HG03139 (cell line): ENCODE results near the gene MYD88.
"Not testable (repeated sequence)": the region's sequence is repeated elsewhere in the genome, so short reads cannot be mapped to it uniquely, and the experiment has no call there.

Experiments
- ATAC-seq: cut with Tn5 transposase; IDR thresholded peaks from one replicate; pipeline ENCODE4 v1.9.1; 2021; ENCODE audit not compliant: unreplicated experiment

Gene MYD88

DNA sequence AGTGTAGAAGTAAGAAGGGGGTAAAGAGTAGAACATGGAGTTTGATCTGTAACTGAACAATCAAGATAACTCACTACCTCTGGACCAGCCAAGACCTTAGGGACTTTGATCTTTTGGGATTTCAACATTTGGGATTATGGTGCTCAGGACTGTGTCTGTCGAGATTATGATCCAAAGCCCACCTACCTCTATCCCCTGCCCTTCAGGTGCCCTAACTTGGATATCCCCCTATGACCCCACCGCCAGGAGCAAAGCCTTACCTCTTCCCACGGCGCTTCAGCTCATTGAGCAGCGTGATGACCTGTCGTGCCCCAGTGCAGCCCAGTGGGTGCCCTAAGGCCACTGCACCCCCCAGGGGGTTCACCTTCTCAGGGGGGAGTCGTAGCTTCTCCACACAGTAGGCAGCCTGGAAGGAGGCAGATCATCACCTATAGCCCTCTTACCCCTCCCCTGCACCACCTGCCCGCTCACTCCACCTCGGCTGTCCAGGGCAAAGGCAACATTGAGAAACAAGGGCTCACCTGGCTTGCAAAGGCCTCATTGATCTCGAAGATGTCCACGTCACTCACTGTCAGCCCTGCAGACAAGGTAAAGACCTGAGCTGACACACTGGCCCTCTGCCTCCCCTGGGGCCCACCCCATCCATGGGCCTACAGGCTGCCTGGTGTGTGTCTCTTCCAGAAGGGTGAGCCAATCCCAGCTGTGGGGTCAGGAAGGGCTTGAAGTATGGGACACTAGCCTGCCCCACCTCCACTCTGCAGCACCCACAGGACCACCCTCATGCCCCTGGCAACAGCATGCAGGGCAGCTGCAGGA, 12.9 kb upstream of the MYD88 start:
- ATAC-seq: no peak

DNA sequence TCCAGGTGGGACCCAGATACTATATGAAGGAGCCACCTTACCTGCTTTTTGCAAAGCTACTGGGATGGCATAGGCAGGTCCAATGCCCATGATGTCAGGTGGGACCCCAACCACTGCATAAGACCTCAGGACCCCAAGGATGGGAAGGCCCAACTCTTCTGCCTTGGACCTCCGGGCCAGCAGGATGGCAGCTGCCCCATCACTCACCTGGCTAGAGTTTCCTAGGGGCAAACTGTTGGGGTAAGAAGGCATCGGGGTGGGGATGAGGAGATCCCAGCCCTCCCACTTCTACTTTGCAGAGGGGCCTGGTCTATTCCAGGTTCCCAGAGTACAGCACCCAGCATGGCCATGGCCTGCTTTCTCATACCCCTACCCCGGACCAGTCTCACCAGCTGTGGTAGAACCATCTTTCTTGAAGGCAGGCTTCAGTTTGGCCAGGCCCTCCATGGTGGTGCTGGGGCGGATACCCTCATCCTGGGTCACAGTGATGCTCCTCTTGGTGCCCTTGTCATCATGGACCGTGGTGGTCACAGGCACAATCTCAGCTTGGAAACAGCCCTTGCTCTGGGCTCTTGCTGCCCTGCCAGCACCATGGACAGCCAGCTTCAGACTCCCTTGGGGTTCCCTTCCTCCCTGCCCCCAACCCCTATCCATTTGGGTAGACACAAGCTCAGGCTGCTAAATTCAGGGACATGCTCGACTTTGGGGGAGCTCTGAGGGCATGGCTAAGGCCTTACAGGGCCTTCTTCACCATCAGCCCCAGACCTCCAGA, 12.2 kb upstream of the MYD88 start:
- no peak for ATAC-seq

DNA sequence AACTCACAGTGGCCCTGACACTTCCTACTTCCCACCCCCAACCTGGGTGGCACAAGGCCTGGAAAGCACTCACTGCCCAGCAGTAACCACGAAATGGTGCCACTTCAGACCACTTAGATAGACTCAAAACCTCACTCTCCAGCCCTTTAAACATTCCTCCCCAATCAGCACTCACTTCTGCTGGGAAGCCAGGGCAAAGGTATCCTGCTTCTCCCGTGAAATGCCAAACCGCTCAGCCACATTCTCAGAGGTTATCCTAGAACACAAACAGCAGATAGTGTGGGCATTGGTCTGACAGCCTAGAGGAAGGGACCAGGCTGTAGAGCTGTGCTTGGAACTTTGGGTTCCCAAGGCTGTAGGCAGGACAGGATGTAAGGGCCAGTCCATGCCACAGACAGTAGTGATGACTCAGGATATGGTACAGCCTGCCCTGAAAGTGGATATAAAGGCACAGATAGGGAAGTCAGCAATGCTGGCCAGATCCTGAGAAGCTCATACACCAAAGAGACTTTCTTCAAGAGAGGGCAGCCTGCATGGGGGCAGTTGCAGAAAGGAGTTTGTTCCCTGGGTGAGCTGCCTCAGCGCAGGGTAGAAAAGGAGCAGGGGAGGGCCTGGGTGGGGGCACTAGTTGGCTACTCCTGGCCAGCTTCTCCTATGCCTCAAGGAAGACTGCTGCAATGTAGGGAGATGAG, 10.7 kb upstream of the MYD88 start:
- ATAC-seq: no peak

DNA sequence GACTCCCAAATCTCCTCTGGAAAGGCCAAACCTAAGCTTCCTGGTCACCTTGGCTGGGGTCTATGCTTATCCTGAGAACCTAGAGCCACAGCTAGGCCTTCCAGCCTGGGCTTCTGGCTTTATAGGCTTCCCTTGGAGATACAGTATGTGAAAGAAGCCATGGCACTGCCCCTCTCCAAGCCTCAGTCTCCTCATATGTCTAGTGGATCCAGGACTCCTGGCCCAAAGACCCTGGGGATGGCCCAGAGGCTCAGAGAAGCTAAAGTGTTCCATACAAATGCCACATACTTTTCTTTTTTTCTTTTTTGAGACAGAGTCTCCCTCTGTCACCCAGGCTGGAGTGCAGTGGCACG, 10.2 kb upstream of the MYD88 start:
- no peak for ATAC-seq

DNA sequence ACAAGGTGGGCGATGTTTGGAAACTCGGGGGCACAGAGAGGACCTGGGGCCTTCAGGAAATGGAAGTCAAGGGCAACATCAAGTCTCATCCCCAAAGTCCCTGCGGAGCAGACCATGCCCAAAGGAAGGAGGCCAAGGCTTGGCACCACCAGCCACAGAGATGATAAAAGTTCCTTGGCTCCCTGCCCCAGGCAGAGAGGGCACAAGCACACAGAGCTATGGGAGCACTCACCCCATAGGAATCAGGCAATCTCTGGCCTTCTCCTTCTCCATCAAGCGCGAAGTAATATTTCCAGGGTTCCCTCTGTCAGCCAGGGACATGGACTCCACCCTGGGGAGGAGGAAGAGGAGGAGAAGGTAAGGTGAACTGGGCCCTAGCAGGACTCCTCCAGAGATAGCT, 9.4 kb upstream of the MYD88 start:
- no peak for ATAC-seq

DNA sequence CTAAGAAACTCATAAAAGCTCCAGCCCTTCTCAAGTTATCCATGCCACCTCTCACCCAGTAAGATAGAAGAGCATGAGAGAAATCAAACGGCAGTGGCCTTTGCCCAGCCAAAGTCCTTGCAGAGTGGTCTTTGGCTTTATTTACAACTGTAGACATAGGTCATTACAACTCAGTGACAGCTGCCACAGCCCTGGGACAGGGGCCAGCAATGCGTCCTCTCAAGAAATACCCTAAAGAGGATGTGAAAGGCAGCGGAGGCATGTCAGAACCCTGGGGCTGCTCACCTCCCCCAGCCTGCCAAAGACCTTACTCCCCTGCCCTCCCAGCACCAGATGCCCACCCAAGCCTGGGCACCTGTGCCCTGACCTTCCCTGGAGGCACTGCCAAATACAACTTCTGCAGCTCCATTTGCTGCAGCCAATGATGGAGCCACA, 7.8 kb upstream of the MYD88 start:
- no peak for ATAC-seq

DNA sequence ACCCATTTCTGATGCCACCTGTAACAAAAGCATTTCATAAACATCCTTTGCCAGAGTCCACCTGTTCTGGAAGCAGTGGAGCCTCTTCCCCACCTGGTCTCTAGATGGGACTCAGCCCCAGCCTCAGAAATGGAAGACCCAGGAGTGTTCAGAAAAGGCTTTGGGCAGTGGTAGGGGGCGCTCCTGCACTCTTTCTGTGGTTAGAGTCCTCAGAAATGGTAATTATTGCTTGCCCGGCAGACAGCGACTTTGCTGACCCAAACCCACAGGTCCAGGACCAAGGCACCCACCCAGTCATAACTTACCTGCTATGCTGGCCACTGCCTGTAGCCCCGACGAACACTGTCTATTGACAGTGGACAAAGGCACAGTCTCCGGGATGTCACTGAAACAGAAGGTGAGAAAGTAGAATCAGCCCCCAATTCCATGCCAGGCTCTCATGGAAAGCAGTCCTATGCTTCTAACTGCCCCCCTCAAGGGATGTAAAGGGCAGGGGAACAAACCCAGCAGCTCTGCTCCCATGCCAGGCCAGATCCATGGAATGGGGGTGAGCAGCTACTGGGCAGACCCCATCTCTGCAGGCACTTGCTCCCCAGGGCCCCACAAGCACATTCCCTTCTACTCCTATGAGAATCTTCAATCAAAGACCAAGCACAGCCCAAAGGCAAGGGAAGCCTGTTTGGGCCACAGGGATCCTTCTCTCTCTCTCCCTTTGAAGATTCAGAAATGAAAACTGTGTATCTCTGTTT, 6.7 kb upstream of the MYD88 start:
- ATAC-seq: no peak

DNA sequence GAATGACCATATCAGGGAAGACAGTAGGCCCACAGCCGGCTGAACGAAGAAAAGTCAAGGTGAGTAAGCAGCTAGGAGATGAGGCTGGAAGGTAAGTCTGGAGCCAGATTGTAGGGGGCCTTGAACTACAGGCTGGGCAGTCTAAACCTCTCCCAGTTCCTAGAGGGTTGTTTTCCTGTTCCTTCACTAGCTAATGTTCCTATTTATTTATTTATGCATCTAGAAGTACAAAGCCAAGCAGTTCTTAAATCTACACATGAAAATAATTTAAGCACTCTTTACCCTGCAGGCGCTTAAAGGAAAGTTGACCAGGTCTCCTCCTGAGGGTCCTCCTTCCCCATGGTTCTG, 5.3 kb upstream of the MYD88 start:
- no peak for ATAC-seq

DNA sequence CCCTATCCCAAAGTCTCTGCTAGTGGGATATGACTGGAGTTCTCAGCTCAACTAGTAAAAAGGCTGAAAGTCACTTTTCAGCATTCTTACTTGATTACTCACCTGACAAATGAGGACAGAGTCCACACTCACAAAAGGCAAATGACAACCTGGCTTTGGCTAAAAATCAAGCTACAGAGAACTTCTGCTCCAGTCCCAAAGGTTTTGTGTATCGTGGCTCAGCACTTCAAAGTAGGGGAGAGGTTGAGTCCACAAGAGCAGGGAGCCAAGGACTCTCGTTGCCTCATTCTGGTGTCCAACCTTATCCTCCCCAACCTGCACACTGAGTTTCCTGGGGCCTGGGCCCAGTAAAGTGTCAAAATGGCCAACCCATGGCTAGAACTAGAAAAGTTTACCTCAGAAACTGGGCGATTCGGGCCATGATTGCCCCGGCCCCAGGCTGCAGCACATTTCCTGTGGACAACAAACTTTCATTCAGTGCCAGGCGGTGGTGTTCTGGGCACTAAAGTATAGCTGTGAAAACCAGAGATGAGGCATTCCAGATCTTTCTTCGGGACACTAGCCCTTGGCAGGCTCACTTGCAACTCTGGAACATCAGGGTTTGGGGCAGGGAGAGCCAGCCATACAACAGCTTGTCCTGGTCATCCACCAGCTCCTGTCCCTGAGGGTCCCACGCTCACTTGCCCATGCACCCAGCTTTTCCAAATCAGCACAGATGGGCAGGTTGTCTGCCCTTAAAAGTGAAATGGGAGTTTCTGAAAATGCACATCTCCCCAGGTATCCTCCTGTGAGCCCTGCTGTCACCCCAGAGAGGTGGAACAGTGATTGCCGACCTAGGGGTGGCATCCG, 4.7 kb upstream of the MYD88 start:
- no peak for ATAC-seq

DNA sequence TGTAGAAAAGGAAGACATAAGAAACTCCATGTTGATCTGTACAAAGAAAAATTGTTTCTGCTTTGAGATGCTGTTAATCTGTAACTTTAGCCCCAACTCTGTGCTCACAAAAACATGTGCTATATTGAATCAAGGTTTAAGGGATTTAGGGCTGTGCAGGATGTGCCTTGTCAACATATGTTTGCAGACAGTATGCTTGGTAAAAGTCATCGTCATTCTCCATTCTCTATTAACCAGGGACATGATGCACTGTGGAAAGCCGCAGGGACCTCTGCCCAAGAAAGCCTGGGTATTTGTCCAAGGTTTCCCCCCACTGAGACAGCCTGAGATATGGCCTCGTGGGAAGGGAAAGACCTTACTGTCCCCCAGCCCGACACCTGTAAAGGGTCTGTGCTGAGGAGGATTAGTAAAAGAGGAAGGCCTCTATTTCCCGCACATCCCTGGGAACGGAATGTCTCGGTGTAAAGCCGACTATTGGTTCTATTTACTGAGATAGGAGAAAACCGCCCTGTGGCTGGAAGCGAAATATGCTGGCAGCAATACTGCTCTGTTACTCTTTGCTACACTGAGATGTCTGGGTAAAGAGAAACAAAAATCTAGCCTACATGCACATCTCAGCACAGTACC, 3.8 kb upstream of the MYD88 start:
- ATAC-seq: not testable (repeated sequence)

DNA sequence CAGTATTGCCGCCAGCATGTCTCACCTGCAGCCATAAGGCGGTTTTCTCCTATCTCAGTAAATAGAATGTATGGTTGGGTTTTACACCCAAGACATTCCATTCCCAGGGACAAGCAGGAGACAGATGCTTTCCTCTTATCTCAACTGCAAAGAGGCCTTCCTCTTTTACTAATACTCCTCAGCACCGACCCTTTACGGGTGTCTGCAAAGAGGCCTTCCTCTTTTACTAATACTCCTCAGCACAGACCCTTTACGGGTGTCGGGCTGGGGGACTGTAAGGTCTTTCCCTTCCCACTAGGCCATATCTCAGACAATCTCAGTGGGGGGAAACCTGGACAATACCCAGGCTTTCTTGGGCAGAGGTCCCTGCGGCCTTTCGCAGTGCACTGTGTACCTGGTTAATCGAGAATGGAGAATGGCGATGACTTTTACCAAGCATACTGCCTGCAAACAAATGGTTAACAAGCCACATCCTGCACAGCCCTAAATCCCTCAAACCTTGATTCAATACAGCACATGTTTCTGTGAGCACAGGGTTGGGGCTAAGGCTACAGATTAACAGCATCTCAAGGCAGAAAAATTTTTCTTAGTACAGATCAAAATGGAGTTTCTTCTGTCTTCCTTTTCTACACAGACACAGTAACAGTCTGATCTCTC, 2.7 kb upstream of the MYD88 start:
- ATAC-seq: not testable (repeated sequence)

DNA sequence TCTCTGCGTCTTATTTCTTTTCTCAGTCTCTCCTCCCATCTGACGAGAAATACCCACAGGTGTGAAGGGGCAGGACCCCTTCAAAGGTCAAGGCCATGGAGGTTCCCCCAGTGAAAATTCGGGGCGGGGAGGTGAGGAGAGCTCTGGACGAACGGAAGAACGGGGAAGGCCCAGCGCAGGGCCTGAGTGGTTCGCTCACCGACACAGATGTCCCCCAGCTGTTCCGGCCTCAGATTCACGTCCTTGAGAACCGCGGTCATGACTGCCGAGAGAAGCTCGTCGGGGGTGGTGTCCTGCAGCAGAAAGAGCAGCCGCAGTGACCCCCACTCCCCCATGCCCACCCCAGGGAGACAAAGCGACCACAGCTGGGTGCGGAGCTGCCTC, 2.1 kb upstream of the MYD88 start:
- no peak for ATAC-seq

DNA sequence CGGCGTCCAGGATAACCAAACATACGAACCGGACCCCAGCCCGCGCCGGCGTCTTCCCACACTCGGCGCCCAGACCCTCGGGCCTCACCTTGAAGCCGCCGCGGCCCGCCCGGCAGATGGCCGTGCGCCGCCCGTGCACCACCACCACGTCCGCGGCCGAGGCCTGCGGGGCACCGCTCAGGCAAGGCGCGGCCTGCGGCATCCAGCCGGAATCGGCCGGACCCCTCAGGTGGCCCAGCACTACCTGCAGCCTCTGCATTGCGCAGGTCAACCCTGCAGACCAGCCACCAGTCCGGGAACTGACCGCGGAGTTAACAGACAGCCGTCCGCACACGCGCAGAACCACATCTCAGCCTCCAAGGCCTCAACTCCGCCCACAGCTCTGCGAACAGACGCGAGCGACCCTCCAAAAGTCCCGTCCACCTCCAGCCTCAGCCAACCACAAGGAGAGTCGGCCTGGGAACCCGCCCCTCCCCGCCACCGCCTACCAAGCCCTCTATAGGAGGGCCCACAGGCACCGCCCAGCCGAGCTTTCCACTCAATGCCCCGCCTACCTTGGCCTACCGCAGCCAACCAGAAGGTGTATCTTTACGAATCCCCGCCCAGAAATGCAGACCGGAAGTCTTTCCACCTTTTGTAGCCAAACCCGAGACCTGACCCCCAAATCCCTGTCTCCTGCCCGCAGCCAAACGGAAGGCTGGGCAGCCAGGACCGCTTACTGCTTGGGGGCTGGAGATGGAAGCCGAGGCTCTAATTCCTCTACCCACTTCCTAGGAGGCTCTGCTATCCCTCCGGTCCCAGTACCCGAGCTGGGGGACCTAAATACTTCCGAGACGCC, 1.5 kb upstream of the MYD88 start, which contains the start of gene ACAA1:
ACAA1 (minus strand) TSS at position 351 of the 838 bp plus-strand sequence; CDS start at position 259, 92 bp downstream.
- peak; percentile 84 for ATAC-seq

DNA sequence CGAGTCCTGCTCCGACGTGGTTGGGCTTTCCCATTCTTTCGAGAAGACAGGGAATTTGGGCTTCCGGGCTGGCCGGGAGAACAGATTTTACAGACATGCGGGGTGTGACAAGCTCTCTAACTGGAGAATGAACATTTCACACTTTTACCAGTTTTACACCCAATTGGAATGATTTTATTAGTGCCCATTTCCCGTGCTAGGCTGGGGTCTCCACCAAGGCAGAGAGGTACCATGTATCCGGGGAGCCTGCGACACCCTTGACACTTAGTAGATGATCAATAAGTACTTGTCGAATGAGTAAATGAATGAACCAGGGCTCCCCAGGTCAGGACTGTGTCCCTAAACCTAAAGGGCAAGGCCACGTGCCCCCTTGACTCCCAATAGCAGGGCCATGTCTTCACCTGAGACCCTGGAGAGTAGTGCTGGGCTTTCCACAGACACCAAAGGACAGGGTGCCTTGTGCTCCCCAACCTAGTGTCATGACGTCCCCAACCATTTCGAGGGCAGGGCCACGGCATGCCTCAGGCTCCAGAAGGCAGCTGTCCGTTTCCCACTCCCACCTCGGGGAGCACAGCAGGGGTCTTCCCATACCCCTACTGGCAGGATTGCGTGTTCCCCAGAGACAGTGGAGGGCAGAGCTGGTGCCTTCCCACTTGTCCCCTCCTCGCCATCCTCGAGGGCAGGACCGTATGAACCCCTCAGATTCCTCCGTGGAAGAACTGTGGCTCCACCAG, 679 bp upstream of the MYD88 start:
- ATAC-seq: no peak

DNA sequence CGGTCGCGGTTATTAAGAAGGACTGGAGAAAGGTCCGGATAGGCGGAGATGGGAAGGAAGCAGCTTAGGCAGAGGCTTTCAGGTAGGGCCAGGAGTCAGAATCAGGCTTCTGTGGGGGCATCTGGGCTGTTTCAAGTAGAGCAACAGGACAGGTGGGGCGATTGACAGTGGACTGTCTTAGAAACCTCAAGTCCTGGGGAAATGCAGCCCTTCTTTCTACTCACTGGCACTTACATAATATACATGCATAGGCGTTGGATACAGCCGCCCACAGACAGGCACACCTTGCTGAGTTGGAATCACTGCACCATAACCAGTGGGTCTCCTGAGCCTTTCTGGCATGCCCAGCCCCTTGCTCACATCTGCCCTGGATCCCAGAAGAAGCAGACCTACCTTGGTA, 730 bp downstream of the MYD88 start:
- no peak for ATAC-seq

DNA sequence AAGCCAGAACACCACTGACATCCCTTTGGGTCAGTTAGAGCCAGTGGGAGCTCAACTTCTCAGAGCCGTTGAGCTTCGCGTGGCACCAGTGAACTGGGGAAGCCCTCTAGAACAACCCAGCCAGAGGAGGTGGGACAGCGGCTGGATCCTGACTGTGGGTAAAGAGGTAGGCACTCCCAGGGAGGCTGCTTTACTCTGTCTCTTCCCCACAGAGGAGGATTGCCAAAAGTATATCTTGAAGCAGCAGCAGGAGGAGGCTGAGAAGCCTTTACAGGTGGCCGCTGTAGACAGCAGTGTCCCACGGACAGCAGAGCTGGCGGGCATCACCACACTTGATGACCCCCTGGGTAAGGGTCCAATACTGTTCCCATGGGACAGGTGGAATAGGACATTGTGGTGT, 1.2 kb downstream of the MYD88 start:
- no peak for ATAC-seq

DNA sequence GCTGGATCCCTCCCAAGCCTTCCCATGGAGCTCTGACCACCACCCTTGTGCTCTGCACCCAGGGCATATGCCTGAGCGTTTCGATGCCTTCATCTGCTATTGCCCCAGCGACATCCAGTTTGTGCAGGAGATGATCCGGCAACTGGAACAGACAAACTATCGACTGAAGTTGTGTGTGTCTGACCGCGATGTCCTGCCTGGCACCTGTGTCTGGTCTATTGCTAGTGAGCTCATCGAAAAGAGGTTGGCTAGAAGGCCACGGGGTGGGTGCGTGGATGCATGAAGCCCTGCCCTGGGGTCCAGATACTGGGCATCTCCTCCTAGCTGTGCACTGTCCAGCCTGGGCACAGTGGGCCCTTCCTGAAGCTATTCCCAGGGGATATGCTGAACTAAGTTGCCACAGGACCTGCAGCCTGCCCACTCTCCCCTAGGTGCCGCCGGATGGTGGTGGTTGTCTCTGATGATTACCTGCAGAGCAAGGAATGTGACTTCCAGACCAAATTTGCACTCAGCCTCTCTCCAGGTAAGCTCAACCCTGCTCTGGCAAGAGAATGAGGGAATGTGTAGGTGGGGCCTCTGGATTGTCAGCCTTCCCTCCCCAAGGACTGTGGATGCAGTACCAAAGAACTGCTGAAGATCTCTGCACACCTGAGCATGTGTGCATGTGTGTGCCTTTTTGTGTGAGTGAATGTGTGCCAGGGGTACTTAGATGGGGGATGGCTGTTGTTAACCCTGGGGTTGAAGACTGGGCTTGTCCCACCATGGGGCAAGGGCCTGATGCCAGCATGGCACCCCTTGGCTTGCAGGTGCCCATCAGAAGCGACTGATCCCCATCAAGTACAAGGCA, 2.1 kb downstream of the MYD88 start:
- no peak for ATAC-seq
